ENCODE data around the gene MEIKIN.

- TF ChIP-seq CTCF (IDR thresholded peaks at IDR 0.05) (peak; percentile 31 to 40 (median 38)), POLR2AphosphoS5 (IDR thresholded peaks at IDR 0.05) (no peak), POLR2A (IDR thresholded peaks at IDR 0.05; ENCODE audit: low read depth) (no peak), EP300 (IDR thresholded peaks at IDR 0.05) (no peak)
Measured at GRCh38 chr5:131810510-131811249, 134.8 kb downstream of the MEIKIN start.

All from esophagus muscularis mucosa (tissue), 4 donors.